Suprapubic skin (tissue), 4 donors: Measurements from ENCODE around the gene PLEKHS1. TPM values are rescaled to one million over a fixed set of nuclear protein-coding genes. Genes with fewer than 3 reads are reported as not detected.

Experiments used
- DNase-seq, 2 donors: peaks; one replicate each; pipeline ENCODE4 v3.0.0-alpha.2; 2019; ENCODE audit warnings: low spot score in 2 of 2
- H3K27ac ChIP-seq: fragments of 200-600 bp; sonication (generic); one replicate; pipeline ENCODE4 v1.5.1; 2019
- H3K27me3 ChIP-seq: fragments of 200-600 bp; sonication (generic); one replicate; pipeline ENCODE4 v1.5.1; 2019
- H3K36me3 ChIP-seq: fragments of 200-600 bp; sonication (generic); one replicate; pipeline ENCODE4 v1.5.1; 2019
- H3K4me1 ChIP-seq: fragments of 200-600 bp; sonication (generic); one replicate; pipeline ENCODE4 v1.5.1; 2019
- H3K4me3 ChIP-seq: fragments of 200-600 bp; sonication (generic); one replicate; pipeline ENCODE4 v1.5.1; 2019; ENCODE audit warnings: mild to moderate bottlenecking
- H3K9me3 ChIP-seq: fragments of 200-600 bp; sonication (generic); one replicate; pipeline ENCODE4 v1.5.1; 2019
- CTCF ChIP-seq, 2 donors: fragments of 200-600 bp in 1 of 2; fragments of 450-650 bp in 1 of 2; sonication (generic) in 1 of 2; IDR thresholded peaks; one replicate each; pipeline ENCODE4 v1.5.1; 2016 to 2019; ENCODE audit warnings: antibody characterized with exemption in 2 of 2, mild to moderate bottlenecking in 1 of 2, moderate library complexity in 1 of 2
- EP300 ChIP-seq: sonication (generic); formaldehyde crosslinking; IDR thresholded peaks from one replicate; pipeline ENCODE4 v1.6.1; 2017; ENCODE audit warnings: antibody characterized with exemption
- POLR2A ChIP-seq, 2 donors: fragments of 450-650 bp; IDR thresholded peaks; one replicate each; pipeline ENCODE4 v1.6.1; 2017; ENCODE audit warnings: antibody characterized with exemption in 2 of 2, mild to moderate bottlenecking in 2 of 2, moderate library complexity in 2 of 2
- POLR2AphosphoS5 ChIP-seq, 3 donors: sonication (generic); formaldehyde crosslinking; IDR thresholded peaks; one replicate each; pipeline ENCODE4 v1.6.1; 2017; ENCODE audit warnings: antibody characterized with exemption in 3 of 3
- WGBS: methylation state at CpG from one replicate; pipeline ENCODE4 v1.1.5; 2018; 5-methylcytosine and 5-hydroxymethylcytosine counted together
- total RNA-seq, 4 donors: library from RNA; depleted of rRNA; stranded (reverse); fragments of >200 nt; gene quantifications; one replicate each; pipeline ENCODE4 v1.1.0, GENCODE V29; 2016

PLEKHS1 gene
- total RNA-seq: under 1 TPM; 0.32 to 0.98 (median 0.44) TPM

GRCh38 chr10:113751181-113751732, at the start of gene PLEKHS1:
PLEKHS1 (plus strand) TSS chr10:113751682; CDS start chr10:113755278, 3,596 bp downstream.
- no peak for TF ChIP-seq EP300
- no peak for TF ChIP-seq POLR2A (IDR thresholded peaks at IDR 0.05)
- no peak for TF ChIP-seq CTCF (IDR thresholded peaks at IDR 0.05)
- TF ChIP-seq POLR2AphosphoS5 (IDR thresholded peaks at IDR 0.05): no peak
- H3K27ac ChIP-seq: no peak within 1 kb of the TSS
- no peaks in the 10 kb centered on the region for H3K27me3 ChIP-seq
- no peak for DNase-seq
- WGBS: 84% methylated on average over 3 of the region's 3 CpGs
- H3K36me3 ChIP-seq: no peaks in the 10 kb centered on the region
- peaks cover 2% of the 10 kb centered on the region for H3K4me1 ChIP-seq
- H3K4me3 ChIP-seq: no peak within 1 kb of the TSS
- H3K9me3 ChIP-seq: no peaks in the 10 kb centered on the region

- DNase-seq: no peak
- Histone ChIP-seq H3K27me3 (no peaks in the 10 kb centered on the region), H3K4me1 (peaks cover 6% of the 10 kb centered on the region), H3K27ac (no peak overlapping the region), H3K36me3 (peaks cover 12% of the 10 kb centered on the region), H3K9me3 (no peaks in the 10 kb centered on the region), H3K4me3 (no peak overlapping the region)
- WGBS: 52% methylated on average over 6 of the region's 6 CpGs
- TF ChIP-seq CTCF (IDR thresholded peaks at IDR 0.05) (peak; percentile 10 to 52), EP300 (no peak)
Observed at GRCh38 chr10:113704637-113705343, 46.7 kb upstream of the PLEKHS1 start.

GRCh38 chr10:113705344-113705652, 46.2 kb upstream of the PLEKHS1 start:
- Histone ChIP-seq H3K4me3 (no peak overlapping the region), H3K9me3 (no peaks in the 10 kb centered on the region), H3K4me1 (peaks cover 6% of the 10 kb centered on the region), H3K36me3 (peaks cover 12% of the 10 kb centered on the region), H3K27me3 (no peaks in the 10 kb centered on the region), H3K27ac (no peak overlapping the region)
- no peak for DNase-seq
- TF ChIP-seq CTCF (IDR thresholded peaks at IDR 0.05): no peak
- no peak for TF ChIP-seq POLR2AphosphoS5 (IDR thresholded peaks at IDR 0.05)
- TF ChIP-seq POLR2A (IDR thresholded peaks at IDR 0.05): no peak
- no peak for TF ChIP-seq EP300

- Histone ChIP-seq H3K27me3 (no peaks in the 10 kb centered on the region), H3K36me3 (peaks cover 12% of the 10 kb centered on the region), H3K27ac (no peak overlapping the region), H3K4me3 (no peak overlapping the region), H3K4me1 (peaks cover 6% of the 10 kb centered on the region), H3K9me3 (no peaks in the 10 kb centered on the region)
- 67% methylated on average over 5 of the region's 5 CpGs for WGBS
- TF ChIP-seq POLR2A (IDR thresholded peaks at IDR 0.05) (no peak), CTCF (IDR thresholded peaks at IDR 0.05) (no peak), POLR2AphosphoS5 (IDR thresholded peaks at IDR 0.05) (no peak), EP300 (no peak)
- DNase-seq: no peak
Observed at GRCh38 chr10:113706623-113707022, 44.9 kb upstream of the PLEKHS1 start.

GRCh38 chr10:113708640-113709039, 42.8 kb upstream of the PLEKHS1 start:
- H3K9me3 ChIP-seq: no peaks in the 10 kb centered on the region
- H3K4me3 ChIP-seq: no peak overlapping the region
- no peak overlapping the region for H3K27ac ChIP-seq
- 84% methylated on average over 6 of the region's 6 CpGs for WGBS
- peaks cover 7% of the 10 kb centered on the region for H3K36me3 ChIP-seq
- peaks cover 6% of the 10 kb centered on the region for H3K4me1 ChIP-seq
- DNase-seq: no peak
- TF ChIP-seq POLR2A (IDR thresholded peaks at IDR 0.05): no peak
- TF ChIP-seq CTCF (IDR thresholded peaks at IDR 0.05): no peak
- no peak for TF ChIP-seq POLR2AphosphoS5 (IDR thresholded peaks at IDR 0.05)
- TF ChIP-seq EP300: no peak
- H3K27me3 ChIP-seq: no peaks in the 10 kb centered on the region
